NT2/D1 (cell line): ENCODE measurements around the gene CD276.

Experiments used
- DNase-seq: peaks from one replicate; pipeline ENCODE4 v3.0.0-alpha.2; 2011; ENCODE audit warnings: low read depth, low spot score
- H3K27me3 ChIP-seq: 2 replicates; pipeline ENCODE4 v1.6.0; 2011; ENCODE audit warnings: mild to moderate bottlenecking; ENCODE audit not compliant: insufficient read length, insufficient read depth
- H3K36me3 ChIP-seq: 2 replicates; pipeline ENCODE4 v1.6.1; 2011; ENCODE audit warnings: mild to moderate bottlenecking, low read length, mixed read lengths; ENCODE audit not compliant: insufficient read depth, insufficient read length
- H3K4me1 ChIP-seq: 2 replicates; pipeline ENCODE4 v1.5.1; 2011; ENCODE audit not compliant: insufficient read depth, insufficient read length
- H3K4me3 ChIP-seq: 2 replicates; pipeline ENCODE4 v1.5.1; 2011; ENCODE audit warnings: low read depth; ENCODE audit not compliant: insufficient read length
- H3K9ac ChIP-seq: 2 replicates; pipeline ENCODE4 v1.6.0; 2011; ENCODE audit warnings: low read depth; ENCODE audit not compliant: insufficient read length
- H3K9me3 ChIP-seq: 2 replicates; pipeline ENCODE4 v1.5.1; 2011; ENCODE audit warnings: mild to moderate bottlenecking, low read length; ENCODE audit not compliant: insufficient read depth
- SUZ12 ChIP-seq: IDR thresholded peaks from 2 replicates; pipeline ENCODE4 v1.6.1; 2011; ENCODE audit not compliant: insufficient read length, insufficient read depth; ENCODE audit errors: extremely low read depth
- YY1 ChIP-seq: IDR thresholded peaks from 2 replicates; pipeline ENCODE4 v1.6.1; 2011; ENCODE audit not compliant: insufficient read length, insufficient read depth
- ZNF274 ChIP-seq: IDR thresholded peaks from 2 replicates; pipeline ENCODE4 v1.6.1; 2011; ENCODE audit warnings: mild to moderate bottlenecking, low read depth, low read length

CD276 gene

DNA sequence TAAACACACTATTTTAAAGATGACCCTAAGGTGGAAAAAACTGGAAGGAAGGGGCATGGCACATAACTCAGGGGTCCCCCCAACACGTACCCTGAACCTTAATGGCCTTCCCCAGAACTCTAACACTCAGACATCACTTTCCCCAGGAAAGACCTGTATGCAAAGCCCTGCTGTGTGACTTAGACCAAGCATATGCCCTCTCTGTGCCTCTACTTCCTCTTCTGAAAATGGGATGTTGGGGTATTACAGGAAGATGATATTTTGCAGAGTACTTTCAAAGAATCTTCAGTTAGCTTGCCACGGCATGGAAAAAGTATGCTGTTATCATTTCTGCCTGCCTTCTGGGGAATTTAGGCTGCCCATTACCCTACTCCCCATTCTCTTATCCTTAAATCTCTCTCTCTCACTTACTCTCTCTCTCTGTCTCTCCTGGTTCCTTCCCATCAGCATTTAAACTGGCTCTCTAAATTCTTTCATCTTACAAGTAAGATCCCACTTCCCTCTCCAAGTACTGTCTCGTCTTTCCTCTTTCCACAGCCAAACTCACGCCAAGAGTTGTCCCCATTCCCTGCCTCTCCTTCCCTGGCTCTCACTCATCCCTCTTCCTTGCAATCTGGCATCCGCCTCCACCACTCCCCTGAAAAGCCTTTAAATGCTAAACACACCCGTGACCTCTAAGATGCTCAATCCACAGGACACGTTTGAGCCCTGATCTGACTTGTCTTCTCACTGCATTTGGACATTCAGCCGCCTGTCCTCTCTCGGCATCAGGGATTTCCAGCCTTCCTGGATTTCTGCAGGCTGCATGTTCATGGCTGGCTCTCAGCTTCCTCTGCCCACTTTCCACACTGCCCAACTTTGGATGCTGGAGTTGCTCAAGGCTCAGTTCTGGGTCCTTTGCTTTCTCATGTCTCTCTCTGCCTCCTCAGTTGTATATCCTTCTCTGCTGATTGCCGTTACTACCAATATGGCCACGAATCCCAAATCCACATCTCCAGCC is 76.4 kb downstream of the CD276 start:
- Histone ChIP-seq H3K4me1 (peaks cover 3% of the 10 kb centered on the region), H3K27me3 (no peaks in the 10 kb centered on the region)

DNA sequence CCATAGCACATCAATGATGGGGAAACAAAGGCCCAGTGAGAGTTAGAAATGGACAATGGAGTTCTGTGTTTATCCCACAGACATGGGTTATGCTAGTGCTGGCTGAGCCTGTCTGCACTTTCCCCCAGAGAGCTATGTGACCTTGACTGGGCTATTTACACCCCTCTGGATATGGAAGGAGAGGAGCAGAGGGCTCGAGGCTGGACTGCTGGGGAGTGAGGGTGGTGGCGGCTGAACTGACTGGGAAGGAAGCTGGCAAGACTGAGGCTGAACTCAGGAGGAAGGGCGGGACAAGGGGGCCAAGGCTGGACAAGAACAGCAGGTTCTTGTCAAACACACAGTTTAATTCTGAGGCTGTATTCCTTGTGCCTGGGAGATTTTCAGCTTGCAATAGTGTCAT is 79.7 kb downstream of the CD276 start:
- H3K4me3 ChIP-seq = no peak overlapping the region
- no peak for TF ChIP-seq SUZ12
- TF ChIP-seq YY1 = no peak
- TF ChIP-seq ZNF274 = no peak
- H3K36me3 ChIP-seq = no peaks in the 10 kb centered on the region
- no peaks in the 10 kb centered on the region for H3K27me3 ChIP-seq
- no peaks in the 10 kb centered on the region for H3K9me3 ChIP-seq
- no peak for DNase-seq
- no peak overlapping the region for H3K9ac ChIP-seq
- peaks cover 5% of the 10 kb centered on the region for H3K4me1 ChIP-seq

More for the DNA sequence above, 76.4 kb downstream of the CD276 start:
- no peak for DNase-seq
- Histone ChIP-seq H3K9me3 (no peaks in the 10 kb centered on the region), H3K4me3 (no peak overlapping the region), H3K9ac (no peak overlapping the region), H3K36me3 (no peaks in the 10 kb centered on the region)
- TF ChIP-seq SUZ12 (no peak), YY1 (no peak), ZNF274 (no peak)
